ENCODE data around the gene CACNA2D3.
"Not testable (repeated sequence)": the region's sequence is repeated elsewhere in the genome, so short reads cannot be mapped to it uniquely, and the experiment has no call there.

The CACNA2D3 gene

GRCh38 chr3:54122324-54123002 is at the start of gene CACNA2D3:
CACNA2D3 (plus strand) TSS chr3:54122552.
- DNase-seq: no peak

- DNase-seq: no peak
Observed at GRCh38 chr3:54073386-54073785, 49.0 kb upstream of the CACNA2D3 start.

- DNase-seq: no peak
Observed at GRCh38 chr3:54079314-54079713, 43.0 kb upstream of the CACNA2D3 start.

DNA sequence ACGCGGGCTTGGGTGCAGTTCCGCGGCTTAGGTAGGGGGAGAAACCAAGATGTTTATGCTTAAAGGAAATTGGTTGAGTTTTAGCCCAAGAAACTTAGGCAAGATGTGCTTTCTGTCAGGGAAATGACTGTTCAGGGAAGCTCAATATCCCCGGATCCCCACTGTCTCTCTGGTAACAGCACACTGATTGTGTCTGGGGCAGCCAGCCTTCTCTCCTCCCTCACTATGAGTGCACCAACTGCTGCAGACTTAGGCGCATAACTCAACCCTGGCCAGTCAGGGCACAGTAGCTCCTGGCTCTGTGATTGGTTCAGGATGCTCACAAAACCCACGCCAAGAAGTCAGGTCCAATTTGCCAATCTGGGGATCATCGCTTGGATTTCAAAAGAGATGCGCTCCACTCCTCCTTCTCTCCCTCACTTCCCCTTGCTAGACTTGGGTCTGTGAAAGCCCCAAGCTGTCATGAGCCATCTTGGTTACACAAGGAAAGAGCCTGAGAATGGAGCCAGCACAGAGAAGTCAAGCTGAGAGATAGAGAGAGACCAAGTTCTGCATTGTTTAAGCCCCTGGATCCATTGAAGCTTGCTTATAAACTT is 42.5 kb upstream of the CACNA2D3 start:
- no peak for DNase-seq

GRCh38 chr3:54083921-54084320 is 38.4 kb upstream of the CACNA2D3 start:
- DNase-seq: no peak

- DNase-seq: no peak
Observed at GRCh38 chr3:54085936-54086335, 36.4 kb upstream of the CACNA2D3 start.

- DNase-seq: no peak
Observed at GRCh38 chr3:54086652-54087405, 35.5 kb upstream of the CACNA2D3 start.

GRCh38 chr3:54087581-54088410 is 34.6 kb upstream of the CACNA2D3 start:
- DNase-seq: no peak

GRCh38 chr3:54093491-54094248 is 28.7 kb upstream of the CACNA2D3 start:
- no peak for DNase-seq

DNA sequence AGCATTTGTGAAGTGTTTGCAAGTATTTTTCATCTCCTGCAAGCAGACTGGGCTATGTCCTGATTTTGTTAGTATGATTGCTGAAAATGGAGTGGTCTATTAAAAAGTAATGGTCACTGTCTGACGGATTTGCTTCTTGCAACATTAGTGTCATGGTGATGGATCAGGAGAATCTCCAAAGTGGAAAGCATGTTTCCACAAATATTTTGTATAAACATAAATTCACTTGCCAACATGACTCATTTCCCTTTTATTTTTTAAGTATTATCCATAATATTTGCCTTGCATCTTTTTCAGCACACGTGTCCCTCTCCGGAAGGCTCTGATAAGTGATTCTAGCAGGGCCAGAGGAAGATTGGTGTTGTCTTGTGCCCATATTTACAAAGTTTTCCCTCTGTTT is 27.4 kb upstream of the CACNA2D3 start:
- no peak for DNase-seq

GRCh38 chr3:54099381-54099780 is 23.0 kb upstream of the CACNA2D3 start:
- DNase-seq: no peak

- DNase-seq: no peak
Observed at GRCh38 chr3:54104084-54104483, 18.3 kb upstream of the CACNA2D3 start.

DNA sequence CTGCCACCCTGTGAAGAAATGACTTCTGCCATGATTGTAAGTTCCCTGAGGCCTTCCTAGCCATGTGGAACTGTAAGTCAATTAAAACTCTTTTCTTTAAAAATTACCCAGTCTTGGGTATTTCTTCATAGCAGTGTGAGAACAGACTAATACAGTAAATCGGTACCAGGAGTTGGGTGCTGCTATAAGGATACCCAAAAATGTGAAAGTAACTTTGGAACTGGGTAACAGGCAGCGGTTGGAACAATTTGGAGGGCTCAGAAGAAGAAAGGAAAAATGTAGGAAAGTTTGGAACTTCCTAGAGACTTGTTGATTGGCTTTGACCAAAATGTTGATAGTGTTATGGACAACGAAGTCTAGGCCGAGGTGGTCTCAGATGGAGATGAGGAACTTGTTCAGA is 6.2 kb upstream of the CACNA2D3 start:
- DNase-seq: not testable (repeated sequence)

DNA sequence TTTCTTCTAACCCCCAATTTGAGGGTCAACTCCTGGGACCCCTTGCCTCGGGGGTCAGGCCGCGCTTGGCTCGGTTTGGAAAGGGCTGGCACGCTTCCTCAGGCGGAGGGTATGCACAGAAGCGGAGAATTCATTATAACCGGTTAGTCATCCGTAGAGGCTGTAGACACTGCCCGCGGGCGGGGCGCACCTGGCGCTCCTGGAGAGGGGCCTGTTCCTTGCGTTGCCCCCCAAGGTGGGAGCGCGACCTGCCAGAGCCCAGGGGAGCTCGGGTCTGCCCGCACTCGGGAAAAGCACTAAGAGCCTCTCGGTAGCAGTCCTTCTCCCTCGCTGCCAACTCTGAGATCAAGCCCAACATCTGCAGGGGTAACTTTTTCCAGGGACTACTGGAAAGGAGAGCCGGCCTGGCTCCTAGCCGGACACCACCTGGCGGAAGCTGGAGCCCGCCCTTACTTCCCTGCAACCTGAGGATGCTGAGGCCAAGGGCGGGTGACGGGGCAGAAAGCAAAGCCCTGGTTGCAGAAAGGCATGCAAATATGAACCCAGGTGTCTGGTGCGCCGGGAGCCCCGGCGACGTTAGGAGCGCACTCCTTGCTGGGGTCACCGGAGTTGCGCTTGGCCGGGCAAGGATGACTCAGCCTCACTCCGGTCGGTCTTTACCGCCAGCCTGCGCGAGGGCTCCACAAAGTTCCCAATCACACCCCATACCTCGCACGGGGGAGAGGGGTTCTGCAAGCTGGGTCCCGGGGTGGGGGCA is 1.5 kb upstream of the CACNA2D3 start:
- no peak for DNase-seq

DNA sequence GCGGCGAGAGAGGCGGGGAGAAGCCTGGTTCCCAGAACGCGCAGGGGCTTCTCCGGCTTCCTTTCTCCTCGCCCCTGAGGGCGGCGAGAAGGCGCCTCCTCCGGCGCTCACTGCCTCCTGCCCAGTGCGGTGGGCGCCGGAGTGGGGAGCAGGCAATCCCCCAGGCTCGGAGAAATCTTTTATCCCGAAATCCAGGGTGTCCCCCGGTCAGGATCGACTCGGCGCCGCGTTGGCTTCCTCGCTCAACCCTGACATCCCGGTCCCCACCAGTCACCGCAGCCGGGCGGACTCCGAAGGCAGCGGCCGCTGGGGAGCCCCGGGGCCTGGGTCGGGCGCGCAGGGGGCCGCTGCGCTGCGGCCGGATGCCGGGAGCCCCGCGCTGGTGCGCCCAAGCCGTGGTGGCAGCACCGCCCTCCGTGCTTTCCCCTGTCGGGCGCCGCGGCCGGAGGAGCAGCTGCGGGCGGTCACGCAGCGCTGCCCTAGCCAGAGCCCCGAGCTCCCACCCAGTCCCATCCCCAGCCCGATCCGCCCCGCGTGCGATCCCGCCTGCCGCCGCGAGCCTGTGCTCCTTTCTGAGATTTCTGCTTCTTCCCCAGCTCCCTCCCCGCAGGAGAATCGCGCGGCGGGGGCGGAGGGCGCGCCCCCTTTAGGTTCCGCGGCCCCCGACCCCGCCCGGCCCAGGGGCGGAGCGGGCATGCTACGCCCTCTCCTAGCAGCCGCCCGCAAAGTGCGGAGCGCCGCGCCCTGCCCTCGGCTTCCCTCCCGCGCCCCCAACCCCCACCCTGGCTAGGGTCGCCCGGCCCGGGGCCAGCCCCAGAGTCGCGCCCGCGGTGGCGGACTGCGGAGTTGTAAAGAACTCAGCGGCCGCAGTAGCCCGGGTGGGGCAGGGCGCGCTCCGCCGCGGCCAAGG is 683 bp upstream of the CACNA2D3 start:
- DNase-seq: no peak

DNA sequence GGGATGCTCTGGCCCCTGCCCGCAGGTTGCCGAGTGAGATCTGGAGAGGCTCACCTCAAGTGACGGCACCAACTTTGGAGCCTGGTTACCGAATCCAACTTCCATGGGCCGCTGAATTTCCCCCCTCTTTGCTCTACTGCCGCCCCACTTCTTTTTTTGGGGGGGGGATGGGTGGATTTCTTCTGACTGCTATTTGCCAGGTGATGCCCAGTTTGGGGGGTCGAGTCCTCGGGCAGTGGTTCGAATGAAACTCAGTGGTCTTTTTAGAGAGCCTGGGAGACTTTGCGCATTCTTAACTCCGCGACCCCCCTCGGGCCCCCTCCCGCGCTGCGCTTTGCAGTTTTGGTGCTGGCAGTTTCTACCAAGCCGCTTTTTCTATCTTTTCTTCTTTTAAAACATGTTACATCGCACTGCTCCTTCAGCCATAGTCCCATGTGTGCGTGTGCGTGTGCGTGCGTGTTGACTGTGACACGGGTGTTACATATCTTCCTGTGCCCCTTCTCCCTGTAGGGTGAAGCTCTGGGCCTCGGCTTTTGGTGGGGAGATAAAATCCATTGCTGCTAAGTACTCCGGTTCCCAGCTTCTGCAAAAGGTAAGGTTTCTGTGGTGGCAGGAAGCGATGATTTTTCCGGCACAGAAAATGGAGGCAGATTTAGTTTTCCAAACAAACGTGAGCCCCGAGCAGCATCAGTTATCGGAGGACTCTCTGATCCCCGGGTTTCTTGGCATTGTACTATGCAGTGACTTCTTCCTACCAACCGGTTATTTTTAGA is 837 bp downstream of the CACNA2D3 start:
- no peak for DNase-seq

DNA sequence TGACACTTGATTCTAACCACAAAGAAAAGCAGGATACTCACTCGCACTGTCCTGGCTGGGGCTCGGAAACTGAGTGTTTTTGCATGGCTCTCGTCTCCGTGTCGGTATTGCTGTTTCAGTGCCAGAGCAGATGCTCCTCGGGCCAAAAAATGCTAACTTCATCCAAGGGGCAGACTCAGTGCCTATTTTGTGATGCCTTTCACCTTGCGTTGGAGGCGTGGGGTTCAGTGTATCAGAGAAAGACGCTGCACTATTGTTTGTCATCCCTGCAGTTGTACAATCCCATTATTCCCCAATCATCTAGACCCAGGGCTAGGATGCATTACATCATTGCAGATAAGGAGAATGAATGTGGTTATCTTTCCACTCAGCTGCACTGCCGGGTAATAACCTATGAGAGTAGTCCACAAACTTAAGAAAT is 1.4 kb downstream of the CACNA2D3 start:
- DNase-seq: no peak

DNA sequence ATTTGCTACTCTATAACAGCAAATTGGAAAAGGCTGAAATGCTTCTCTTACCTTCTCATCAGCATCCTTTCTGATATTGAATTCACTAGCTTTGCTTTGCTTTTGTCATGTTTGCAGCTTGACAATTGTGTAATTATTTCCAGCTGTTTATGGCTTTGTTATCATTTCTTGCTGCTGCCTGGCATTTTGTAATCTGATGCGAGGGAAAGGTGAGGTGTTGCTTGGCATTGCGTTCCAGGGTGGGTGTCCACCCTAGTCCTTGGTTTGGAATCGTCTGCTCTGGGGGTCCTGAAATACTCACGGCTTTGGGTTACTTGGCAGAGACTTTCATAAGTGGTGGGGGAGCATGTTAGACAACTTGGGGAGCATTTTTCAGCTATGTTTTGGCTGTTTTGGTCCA is 2.9 kb downstream of the CACNA2D3 start:
- DNase-seq: no peak

GRCh38 chr3:54126551-54126950 is 4.2 kb downstream of the CACNA2D3 start:
- DNase-seq: no peak
